DND-41 (cell line): ENCODE data around the gene ZNF883.
A peak's percentile ranks its signal among the peaks of the same experiment; 100 is the strongest.

Experiments used
- ATAC-seq: fragments of 200-7000 bp; cut with Tn5 transposase; 3 replicates; pipeline ENCODE4 v1.9.1; 2021; ENCODE audit warnings: low read depth; ENCODE audit not compliant: insufficient read depth
- DNase-seq: peaks from one replicate; pipeline ENCODE4 v3.0.0-alpha.2; 2020
- H2AFZ ChIP-seq: 2 replicates; pipeline ENCODE4 v1.6.0; 2012; ENCODE audit warnings: low read depth, low read length
- H3K27ac ChIP-seq: 2 replicates; pipeline ENCODE4 v1.5.1; 2012; ENCODE audit warnings: low read length, inconsistent platforms
- H3K27me3 ChIP-seq: fragments of 200-600 bp; sonication (generic); 2 replicates; pipeline ENCODE4 v1.6.0; 2012; ENCODE audit warnings: low read length, mild to moderate bottlenecking, inconsistent platforms; ENCODE audit not compliant: insufficient read depth, poor library complexity
- H3K36me3 ChIP-seq: 2 replicates; pipeline ENCODE4 v1.5.1; 2012; ENCODE audit warnings: low read length, inconsistent platforms; ENCODE audit not compliant: insufficient read depth
- H3K4me1 ChIP-seq: 2 replicates; pipeline ENCODE4 v1.5.1; 2012; ENCODE audit warnings: mild to moderate bottlenecking, low read length; ENCODE audit not compliant: insufficient read depth
- H3K4me2 ChIP-seq: 2 replicates; pipeline ENCODE4 v1.6.0; 2012; ENCODE audit warnings: mild to moderate bottlenecking, moderate library complexity, low read length, inconsistent platforms; ENCODE audit not compliant: insufficient read depth
- H3K4me3 ChIP-seq, 2 experiments: fragments of 200-600 bp in 1 of 2; shearing (Covaris generic) in 1 of 2; 2 replicates each; pipeline ENCODE4 v1.5.1; 2012 to 2016; ENCODE audit warnings: inconsistent platforms in 2 of 2, low read length in 2 of 2, mild to moderate bottlenecking in 2 of 2, low read depth in 1 of 2, moderate library complexity in 1 of 2
- H3K79me2 ChIP-seq: 2 replicates; pipeline ENCODE4 v1.6.0; 2012; ENCODE audit warnings: low read length, inconsistent platforms; ENCODE audit not compliant: insufficient read depth
- H3K9ac ChIP-seq: 2 replicates; pipeline ENCODE4 v1.6.0; 2012; ENCODE audit warnings: low read depth, mild to moderate bottlenecking, inconsistent platforms, low read length, moderate library complexity
- H3K9me3 ChIP-seq: 2 replicates; pipeline ENCODE4 v1.5.1; 2012; ENCODE audit warnings: low read length, moderate library complexity, mild to moderate bottlenecking, inconsistent platforms; ENCODE audit not compliant: insufficient read depth, severe bottlenecking
- H4K20me1 ChIP-seq: 2 replicates; pipeline ENCODE4 v1.6.0; 2012; ENCODE audit warnings: low read length; ENCODE audit not compliant: insufficient read depth
- CTCF ChIP-seq: IDR thresholded peaks from 2 replicates; pipeline ENCODE4 v1.5.1; 2012; ENCODE audit warnings: borderline replicate concordance, low read length, moderate library complexity, mild to moderate bottlenecking; ENCODE audit not compliant: poor library complexity, severe bottlenecking; ENCODE audit errors: extremely low read depth
- EZH2 ChIP-seq: IDR thresholded peaks from 3 replicates; pipeline ENCODE4 v1.6.1; 2012; ENCODE audit warnings: borderline replicate concordance, low read depth, mild to moderate bottlenecking, moderate library complexity, low read length, inconsistent platforms; ENCODE audit not compliant: severe bottlenecking

The ZNF883 gene

GRCh38 chr9:112925058-112925641 lies 86.8 kb downstream of the ZNF883 start:
- Histone ChIP-seq H3K9ac (no peak overlapping the region), H3K36me3 (no peaks in the 10 kb centered on the region), H3K79me2 (no peaks in the 10 kb centered on the region), H3K27ac (no peak overlapping the region), H3K4me3 (no peak overlapping the region), H4K20me1 (no peaks in the 10 kb centered on the region), H3K4me1 (no peaks in the 10 kb centered on the region), H2AFZ (no peak overlapping the region), H3K4me2 (no peak overlapping the region), H3K9me3 (no peaks in the 10 kb centered on the region), H3K27me3 (no peaks in the 10 kb centered on the region)
- DNase-seq = no peak
- TF ChIP-seq EZH2 (no peak), CTCF (no peak)
- no peak for ATAC-seq

GRCh38 chr9:112921549-112921948 lies 90.4 kb downstream of the ZNF883 start:
- no peaks in the 10 kb centered on the region for H3K36me3 ChIP-seq
- H3K4me1 ChIP-seq = no peaks in the 10 kb centered on the region
- H3K9me3 ChIP-seq = no peaks in the 10 kb centered on the region
- no peak for DNase-seq
- H3K4me2 ChIP-seq = no peak overlapping the region
- no peak for ATAC-seq
- TF ChIP-seq CTCF = peak; percentile 57
- no peak for TF ChIP-seq EZH2
- H3K4me3 ChIP-seq = no peak overlapping the region
- no peaks in the 10 kb centered on the region for H4K20me1 ChIP-seq
- H3K9ac ChIP-seq = no peak overlapping the region
- H2AFZ ChIP-seq = no peak overlapping the region
- no peaks in the 10 kb centered on the region for H3K27me3 ChIP-seq
- no peaks in the 10 kb centered on the region for H3K79me2 ChIP-seq
- H3K27ac ChIP-seq = no peak overlapping the region

- Histone ChIP-seq H3K27me3 (no peaks in the 10 kb centered on the region), H3K4me3 (no peak overlapping the region), H4K20me1 (no peaks in the 10 kb centered on the region), H3K9me3 (no peaks in the 10 kb centered on the region), H3K79me2 (no peaks in the 10 kb centered on the region), H2AFZ (no peak overlapping the region), H3K27ac (no peak overlapping the region), H3K36me3 (no peaks in the 10 kb centered on the region), H3K4me2 (no peak overlapping the region), H3K9ac (no peak overlapping the region), H3K4me1 (no peaks in the 10 kb centered on the region)
- ATAC-seq (no peak), DNase-seq (no peak)
- TF ChIP-seq CTCF (no peak), EZH2 (no peak)
These were observed 94.0 kb downstream of the ZNF883 start for GRCh38 chr9:112917987-112918362.
